Suppressor macrophage treated with lipopolysaccharide for 4 hours (primary cell): ENCODE data around the gene IL25.

Experiments
- DNase-seq: peaks from one replicate; pipeline ENCODE4 v3.0.0-alpha.2; 2020

IL25 gene

DNA sequence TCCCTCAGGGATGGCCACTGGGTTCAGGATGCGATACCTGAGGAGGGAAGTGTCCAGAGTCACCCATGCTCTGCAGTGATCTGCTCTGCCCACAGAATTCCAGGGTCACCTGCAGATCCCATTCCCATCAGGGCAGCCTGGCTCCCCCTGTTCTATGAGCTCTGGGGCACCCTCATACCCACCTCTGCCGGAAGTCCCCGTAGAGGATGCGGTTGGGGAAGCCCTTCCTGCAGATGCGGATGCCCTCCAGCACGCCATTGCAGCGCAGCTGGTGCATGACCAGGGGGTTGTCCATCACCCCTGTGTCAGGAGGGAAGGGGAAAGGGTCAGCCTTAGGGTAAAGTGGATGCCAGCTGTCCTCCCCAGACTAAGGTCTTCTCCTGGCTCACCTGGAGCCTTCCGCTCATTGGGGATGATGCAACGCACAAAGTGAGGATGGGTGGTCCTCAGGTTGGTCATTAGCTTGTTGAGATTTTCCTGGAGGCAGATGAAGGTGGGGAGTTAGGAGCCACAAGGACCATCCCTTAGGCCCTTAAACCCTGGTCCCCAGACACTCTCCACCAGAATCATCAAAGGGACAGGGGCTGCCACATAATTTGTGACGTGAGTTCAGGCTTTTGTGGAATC is 24.3 kb downstream of the IL25 start:
- no peak for DNase-seq

DNA sequence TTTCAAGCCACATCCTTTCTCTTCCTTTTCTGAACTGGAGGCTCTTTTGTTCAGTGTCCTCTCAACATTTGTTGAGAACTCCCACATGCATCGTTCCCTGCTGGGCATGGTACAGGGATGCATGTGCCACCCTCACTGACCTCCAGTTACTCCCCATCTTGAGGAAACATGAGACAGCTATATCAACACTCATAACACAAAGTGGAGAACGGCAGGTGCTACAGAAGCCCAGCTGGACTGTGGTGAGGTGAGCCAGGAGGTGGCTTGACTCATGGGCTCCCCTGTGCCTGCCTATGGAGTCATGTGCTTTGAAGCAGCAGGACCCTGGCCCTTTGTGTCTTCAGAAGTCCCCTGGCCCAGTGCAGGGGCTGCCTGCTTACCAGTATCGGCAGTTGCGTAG is 25.7 kb downstream of the IL25 start:
- no peak for DNase-seq

DNA sequence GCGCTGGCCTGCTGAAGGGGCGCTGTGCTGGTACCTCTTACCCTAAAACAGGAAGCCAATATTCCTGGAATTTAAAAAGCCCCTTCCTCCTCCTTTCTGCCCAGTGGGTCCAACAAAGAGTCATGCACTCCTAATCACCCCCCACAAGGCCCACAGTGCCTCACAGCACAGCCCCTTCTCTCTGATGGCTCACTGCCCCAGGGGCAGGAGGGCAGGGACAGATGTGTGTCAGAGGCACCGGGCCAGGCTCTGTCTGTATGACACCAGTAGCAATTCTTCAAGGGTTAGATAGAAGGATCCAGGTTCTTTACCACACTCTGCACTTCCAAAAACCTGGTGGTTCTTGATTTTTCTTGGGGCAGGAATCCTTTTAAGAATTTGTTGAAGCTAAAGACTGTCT is 26.5 kb downstream of the IL25 start:
- no peak for DNase-seq

DNA sequence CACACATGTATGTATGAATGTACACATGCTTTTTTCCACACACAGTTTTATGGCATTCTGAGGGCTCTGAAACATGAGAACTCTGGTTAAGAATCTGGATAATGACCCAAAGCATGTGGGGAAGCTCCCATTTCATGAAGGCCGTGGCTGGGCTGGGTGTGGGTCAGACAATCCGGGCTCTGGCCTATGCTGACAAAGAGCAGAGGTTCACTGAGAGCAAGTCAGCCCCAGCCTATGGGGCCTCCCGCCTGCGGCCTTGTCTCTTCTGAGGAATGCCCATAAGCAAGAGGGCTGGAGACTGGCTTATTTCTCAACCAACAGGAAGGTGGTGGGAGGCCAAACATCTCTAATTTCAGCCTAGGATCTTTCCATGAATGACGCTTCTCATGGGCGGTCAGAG is 27.0 kb downstream of the IL25 start:
- DNase-seq = no peak

DNA sequence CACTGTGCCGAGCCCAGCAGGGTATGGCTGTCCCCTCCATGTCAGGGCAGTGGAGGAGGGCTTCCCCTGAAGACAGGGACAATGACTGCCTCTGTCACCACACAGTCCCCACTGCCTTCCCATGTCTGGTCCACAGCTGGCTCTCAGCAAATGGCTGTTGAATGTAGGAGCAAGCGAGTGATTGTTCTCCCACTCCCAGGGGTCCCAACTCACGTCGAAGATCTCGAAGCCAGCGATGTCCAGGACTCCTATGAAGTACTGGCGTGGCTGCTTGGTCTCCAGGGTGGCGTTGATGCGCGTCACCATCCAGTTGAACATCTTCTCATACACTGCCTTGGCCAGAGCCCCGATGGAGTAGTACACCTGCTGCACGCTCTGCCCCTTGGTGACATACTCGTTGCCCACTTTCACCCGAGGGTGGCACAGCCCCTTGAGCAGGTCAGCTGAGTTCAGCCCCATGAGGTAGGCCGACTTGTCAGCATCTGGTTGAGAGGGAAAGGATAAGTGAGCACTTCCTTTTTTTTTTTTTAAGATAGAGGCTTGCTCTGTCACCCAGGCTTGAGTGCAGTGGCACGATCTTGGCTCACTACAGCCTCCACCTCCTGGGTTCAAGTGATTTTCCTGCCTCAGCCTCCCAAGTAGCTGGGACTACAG is 28.0 kb downstream of the IL25 start:
- peak; percentile 12 for DNase-seq

DNA sequence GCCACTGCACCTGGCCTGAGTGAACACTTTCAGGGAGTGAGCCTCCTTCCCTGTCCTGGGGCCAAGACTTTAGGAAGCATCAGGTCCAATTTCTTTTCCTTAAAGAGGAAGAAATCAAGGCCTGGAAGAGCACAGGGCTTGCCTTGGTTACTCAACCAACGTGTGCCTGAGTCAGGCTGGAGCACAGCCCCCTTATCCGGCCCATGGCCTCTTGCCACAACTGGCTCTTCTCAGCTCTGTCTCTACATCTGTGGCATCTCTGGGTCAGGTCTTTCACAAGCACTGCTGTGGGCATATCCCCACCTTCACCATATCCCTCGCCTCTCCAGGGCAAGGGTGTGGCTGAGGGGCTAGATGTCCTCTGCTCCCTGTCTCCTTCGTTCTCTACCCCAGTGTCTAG is 28.7 kb downstream of the IL25 start:
- DNase-seq = peak; percentile 29

DNA sequence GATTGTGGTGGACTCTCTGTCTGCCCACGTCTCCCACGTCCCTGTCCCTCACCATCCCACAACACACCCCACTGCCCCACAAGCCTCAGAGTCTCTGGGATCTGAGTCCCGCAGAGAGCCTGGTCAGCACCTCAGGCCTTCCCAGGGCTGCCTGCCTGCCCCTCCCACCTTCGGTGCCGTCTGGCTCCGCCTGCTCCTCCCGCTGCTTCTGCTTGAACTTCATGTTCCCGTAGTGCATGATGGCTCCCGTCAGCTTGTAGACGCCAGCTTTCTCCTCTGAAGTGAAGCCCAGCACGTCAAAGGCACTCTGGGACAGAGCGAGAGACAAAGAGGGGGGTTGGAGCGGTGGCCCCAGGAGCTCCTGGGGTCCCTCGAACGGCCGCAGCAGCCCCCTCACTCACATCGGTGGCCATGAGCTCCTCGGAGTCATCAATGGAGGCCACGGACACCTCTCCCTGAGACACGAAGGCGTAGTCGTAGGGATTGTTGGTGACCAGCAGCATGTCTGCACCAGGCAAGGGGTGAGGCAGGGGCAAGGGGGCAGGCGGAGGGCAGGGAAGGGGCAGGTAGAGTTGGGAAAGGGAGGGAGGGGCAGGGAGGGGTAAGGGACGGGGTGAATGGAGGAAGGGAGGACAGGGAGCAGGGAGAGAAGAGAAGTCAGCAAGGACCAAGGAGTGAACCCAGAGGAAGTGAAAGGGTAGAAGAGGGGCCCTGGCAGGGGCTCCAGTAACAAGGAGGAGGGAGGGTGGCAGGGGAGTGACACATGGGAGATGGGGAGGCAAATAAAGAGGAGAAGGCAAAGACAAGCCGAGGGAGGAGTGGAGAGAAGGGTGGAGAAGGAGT is 29.9 kb downstream of the IL25 start:
- DNase-seq = no peak

DNA sequence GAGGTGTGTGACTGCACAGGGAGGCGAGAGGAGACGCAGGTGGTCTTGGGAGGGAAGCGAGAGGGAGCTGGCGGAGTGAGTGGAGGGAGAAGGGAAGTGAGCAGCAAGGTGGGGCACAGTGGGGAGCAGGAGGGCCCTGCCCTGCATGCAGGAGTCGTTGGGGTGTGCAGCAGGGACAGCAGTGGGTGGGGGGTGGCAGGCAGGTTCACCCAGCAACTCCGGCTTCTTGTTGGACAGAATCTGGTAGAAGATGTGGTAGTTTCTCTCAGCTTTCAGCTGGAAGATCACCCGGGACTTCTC is 30.5 kb downstream of the IL25 start:
- DNase-seq = no peak

DNA sequence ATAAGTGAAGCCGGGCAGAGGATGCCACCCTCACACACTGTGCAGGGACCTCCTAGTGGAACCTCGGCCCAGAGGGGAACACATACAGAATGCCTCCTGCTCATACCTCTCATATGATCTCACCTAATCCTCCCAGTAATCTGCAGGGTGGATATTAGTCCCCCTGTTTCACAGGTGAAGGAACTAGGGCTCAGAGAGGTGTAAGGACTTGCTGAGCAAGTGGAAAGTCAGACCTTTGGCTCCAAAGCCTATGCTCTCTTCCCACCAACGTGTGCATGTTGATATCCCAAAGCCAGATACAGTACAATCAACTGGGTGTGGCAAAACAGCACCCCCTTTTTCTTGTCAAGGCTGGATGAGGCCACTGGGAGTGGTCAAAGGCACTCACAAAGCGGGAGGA is 31.3 kb downstream of the IL25 start:
- DNase-seq = no peak

DNA sequence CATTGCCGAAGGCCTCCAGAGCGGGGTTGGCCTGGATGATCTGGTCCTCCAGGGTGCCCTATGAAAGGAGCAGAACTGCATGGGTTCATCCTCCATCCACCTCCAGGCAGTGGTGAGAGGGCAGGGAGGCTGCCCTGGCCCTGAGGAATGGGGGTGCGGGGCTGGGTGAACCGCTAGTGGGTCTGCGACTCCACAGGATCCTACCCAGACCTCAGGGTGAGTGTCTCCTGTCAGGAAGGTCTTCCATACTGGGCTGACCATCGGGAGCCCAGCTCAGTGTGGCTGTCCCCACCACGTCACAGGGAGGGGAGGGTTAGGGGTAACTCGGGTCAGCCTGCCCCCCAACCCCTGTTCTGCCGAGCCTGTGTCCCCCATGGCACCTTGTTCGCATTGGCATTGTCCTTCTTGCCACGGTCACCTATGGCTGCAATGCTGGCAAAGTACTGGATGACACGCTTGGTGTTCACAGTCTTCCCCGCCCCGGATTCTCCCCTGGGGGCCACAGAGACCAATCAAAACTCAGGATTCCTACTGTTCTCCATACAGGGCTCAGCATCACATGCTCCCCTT is 31.8 kb downstream of the IL25 start:
- DNase-seq = no peak

DNA sequence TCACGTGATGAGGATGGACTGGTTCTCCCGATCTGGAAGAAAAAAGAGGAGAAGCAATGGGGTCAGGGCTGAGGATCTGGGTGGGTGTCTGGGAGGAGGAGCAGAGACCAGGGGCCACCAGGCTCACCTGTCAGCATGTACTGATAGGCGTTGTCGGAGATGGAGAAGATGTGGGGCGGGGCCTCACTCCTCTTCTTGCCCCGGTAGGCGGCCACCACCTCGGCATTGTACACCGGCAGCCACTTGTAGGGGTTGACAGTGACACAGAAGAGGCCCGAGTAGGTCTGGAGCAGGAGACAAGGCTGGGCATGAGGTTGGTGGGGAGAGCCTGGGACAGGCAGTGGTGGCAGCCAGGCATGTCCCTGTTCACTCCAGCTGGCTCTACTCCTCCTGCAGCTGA is 32.5 kb downstream of the IL25 start:
- DNase-seq = no peak

DNA sequence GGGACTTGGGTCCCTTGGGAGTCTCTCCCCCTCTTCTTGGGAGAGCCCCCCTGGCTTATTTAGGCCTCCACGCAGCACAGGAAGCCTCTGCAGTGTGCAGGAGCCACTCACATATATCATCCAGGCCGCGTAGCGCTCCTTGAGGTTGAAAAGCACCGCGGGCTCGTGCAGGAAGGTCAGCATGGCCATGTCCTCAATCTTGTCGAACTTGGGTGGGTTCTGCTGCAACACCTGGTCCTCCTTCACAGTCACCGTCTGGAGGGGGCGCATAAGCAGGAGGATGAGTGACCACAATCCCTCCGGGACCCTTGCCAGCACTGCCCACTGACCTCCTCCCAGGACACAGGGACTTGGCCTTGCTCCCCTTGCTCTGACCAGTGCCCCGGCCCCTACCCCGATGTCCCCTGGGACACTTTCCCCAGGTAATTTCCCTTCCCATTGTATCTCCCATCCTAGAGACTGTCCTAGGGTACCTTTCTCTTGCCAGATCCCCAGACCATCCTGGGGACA is 33.0 kb downstream of the IL25 start:
- no peak for DNase-seq

DNA sequence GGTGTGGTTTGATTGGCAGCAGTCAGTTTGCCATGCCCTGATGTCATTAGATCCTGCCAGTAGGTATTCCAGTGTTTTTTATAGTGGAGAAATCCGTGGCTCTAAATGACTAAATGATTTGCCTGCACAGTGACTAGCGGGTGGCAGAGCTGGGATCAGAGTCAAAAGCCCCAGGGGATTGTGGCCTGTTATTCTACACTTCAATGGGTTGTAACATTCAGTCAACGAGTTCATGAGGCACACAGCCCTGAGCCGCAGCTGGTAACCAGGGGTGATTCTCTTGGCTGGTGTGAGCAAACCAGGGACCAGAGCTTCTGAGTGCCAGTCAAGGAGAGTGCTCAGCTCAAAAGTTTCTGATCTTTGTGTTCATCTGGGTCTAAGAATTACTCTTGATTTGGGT is 33.6 kb downstream of the IL25 start:
- no peak for DNase-seq

DNA sequence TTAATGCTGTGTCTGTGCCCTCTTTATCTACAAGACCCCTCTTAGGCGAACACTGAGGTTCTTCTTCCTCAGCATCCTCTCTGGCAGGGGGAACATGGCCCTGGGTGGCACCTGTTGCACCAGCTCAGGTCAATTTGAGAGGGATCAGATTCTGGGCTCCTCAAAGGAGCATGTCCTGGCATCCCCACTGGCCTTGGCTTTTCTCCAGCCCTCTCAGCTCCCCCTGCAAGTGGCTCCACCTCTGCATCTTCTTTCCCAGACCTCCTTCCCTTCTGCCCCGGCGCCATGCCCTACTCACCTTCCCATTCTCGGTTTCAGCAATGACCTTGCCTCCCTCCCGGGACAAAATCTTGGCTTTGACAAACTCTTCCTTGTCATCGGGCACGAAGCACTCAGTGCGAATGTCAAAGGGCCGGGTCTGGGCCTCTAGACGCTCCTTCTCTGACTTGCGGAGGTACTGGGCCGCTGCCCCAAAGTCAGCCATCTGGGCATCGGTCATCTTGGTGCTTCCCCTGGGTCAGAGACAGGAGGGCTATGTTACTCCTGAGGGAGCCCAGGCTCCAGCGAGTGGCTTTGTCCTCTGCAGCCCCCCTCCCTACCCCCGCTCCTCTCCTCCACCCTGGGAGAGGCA is 34.2 kb downstream of the IL25 start:
- no peak for DNase-seq

DNA sequence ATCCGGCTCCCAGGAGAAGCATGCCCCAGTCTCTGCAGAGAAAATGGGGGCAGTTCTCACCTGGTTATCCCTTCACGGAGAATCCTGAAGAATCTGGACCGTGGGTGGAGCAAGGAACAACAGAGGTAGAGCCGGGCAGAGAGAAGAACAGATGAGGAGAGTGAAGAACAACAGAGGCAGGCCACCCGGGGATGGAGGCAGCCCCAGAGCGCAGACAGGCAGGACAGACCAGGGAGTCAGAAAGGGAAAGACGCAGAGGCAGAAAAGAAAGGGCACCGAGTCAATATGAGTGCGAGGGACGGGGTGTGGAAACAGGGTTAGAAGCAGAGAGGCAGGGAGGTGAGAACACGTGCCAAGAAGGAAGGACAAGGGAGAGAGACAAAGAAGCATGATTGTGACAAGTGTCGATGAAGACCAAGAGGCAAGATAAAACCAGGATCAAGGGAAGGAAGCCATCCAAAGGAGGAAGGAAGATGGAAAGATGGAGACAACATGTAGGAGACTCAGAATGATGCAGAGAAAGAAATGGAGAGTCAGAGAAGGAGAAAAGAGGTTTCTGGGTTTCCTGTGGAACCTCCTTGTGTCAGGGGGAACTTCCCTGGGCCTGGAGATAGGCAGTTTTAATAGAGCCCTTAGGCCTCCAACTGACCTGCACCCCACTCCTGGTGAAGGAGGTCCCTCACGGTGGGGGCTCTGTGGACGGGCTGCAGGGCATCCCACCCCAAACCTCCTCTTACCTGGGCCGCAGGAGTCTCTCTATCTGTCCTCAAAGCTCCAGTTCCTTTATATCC is 35.1 kb downstream of the IL25 start, which contains the start of gene MYH6:
Gene MYH6 (minus strand): TSS at position 758 of the 791 bp plus-strand sequence. CDS start 1,050 bp downstream, outside the sequence.
- DNase-seq = no peak

DNA sequence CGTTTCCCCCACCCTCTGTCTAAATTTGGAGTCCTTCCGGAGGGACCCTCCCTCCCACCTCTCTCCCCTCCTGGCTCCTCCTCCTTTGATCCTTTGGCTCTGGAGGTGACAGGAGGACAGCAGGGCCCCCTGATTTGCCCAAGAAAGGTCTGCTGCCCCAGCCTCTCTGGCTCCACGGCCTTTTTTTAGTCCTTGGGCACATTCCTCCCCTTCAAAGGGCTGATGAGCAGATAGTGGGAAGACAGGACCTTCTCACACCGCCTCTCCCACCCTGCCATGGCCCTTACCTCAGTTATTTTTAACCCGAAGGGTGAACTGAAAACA is 35.7 kb downstream of the IL25 start:
- DNase-seq = no peak

DNA sequence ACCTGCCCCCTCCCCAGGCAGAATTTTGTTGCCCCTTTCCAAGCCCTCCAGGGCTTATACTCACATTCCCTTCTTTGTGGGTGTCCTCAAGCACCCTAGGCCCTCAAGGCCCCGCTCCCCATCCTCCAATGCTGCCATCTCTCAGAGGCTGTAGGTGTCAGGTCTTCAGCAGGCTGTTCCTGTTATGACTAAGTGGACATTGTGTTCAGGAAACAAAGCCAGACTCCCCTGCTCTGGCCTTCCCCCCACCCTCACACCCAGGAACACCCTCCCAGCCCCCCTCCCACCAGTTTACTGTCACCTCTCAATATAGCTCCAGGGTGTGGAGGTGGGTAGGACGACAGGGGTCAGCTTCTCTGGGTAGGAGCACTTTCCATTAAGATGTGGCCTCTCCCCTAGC is 36.9 kb downstream of the IL25 start:
- no peak for DNase-seq

DNA sequence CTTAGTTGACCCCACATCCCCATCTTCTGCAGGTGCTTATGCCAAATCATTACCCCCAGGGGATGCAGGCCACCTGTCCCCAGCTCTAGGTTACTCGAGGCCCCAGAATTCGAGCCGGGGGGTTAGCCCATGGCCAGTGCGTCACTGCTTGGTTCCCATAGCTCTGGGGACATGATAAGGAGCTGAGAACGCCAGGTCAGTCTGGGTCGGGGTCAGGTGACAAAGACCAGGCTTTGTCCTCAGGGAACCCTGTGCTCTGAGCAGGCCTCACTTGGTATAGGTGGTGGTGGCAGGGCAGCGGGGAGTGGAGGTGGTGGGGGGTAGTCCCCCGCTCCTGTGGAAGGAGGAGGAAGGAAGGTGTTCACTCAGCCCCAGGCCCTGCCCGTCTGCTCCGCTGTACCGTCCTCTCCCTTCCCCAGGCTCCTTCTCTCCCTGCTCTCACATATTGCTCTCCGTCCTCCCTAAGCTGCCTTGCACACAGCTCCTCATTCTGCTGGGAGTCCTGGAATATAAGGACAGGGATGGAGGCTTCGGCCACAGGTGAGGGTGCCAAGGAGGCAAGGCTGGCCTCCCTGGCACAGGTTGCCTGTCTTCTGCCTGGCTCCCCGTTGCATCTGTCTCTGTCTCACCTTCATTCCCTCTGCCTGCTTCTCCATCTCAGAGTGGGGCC is 37.5 kb downstream of the IL25 start:
- no peak for DNase-seq

DNA sequence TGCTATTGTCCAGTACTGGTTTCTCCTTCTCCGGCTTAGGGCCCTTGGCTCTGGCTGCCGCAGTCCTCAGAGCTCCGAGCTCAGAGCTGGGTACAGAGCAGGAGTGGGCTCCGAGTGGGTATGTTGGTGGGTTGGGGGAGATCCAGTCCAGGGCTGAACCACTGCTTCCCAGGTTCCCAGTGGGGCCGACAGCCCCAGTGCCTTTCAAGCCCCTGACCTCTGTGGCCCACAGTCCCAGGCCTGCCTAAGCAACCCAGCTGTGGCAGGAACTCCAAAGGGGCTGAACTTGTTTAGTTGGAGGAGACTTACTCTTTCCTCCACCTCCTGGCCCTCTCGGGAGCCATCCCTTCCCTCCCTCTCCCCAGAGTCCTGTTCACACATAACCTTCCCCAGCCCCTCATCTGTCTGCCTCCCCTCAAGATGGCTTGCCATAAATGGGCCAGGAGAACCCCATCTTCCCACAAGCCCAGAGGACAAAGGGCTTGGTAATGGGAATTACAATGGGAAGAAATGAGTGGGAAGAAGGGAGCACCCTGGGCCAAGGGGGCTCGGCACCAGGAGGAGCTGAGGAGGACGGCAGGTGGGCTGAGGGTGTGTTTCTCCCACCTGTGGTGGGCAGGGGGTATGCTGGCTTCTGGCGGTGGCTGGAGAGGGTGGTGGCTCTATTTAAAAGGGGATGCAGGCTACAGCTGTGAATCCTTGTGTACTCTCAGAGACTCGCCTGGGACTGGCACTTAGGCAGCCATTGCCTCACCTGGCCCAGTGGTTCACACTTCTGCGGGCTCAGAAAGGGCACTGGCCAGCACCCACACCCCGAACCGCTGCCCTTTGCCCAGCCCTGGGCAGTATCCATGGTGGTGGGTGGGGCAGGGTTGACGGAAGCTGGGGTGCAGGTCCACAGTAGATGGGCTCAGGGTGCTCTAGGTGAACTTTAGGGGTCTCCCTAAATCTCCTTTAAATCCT is 39.2 kb downstream of the IL25 start:
- DNase-seq = no peak

DNA sequence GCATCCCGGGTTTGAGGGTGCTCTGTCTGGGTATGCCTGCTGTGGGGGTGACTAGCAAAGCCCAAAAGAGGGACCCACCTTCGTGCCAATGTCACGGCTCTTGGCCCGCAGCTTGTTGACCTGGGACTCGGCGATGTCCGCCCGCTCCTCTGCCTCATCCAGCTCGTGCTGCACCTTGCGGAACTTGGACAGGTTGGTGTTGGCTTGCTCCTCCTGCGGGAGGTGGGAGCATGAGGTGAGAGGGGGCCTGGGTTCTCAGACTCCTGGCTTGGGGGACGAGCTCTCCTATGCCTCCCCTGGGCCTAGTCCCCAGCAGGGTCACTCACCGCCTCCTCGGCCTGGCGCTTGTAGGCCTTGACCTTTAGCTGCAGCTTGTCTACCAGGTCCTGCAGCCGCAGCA is 41.1 kb downstream of the IL25 start:
- DNase-seq = no peak

DNA sequence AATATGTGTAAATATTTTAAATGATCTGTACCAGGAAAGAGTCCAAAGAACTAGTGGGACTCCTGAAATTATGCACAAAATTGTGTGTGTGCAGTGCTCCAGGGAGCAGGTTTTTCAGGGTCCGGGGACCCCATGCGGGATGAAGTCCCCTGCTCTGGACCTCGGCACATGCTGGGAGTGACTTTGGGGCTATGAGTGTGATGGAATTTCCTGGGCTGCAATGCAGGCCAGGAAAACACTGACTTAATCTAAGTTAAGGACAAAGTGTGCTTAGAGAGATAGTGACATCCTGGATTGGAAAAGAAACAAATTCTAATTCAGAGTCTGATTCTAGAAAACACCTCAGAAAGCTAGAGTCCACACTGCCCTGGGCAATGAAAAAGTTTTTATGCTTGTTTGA is 41.6 kb downstream of the IL25 start:
- DNase-seq = no peak
